Stimulated activated CD8-positive, alpha-beta memory T cell treated with anti-CD3 and anti-CD28 coated beads, Interleukin-15, amount 100 ng/mL, for 1 hour (primary cell): Measurements from ENCODE around the gene DNAJB12.
A peak's percentile ranks its signal among the peaks of the same experiment; 100 is the strongest.
"Not testable (repeated sequence)": the region's sequence is repeated elsewhere in the genome, so short reads cannot be mapped to it uniquely, and the experiment has no call there.

Source experiments
- DNase-seq: peaks from one replicate; pipeline ENCODE4 v3.0.0-alpha.2; 2020; ENCODE audit warnings: low read depth

Gene DNAJB12

GRCh38 chr10:72315611-72316385 lies 38.9 kb downstream of the DNAJB12 start:
- no peak for DNase-seq

- no peak for DNase-seq
Observed at GRCh38 chr10:72315054-72315453, 39.7 kb downstream of the DNAJB12 start.

- no peak for DNase-seq
Observed at GRCh38 chr10:72314263-72314662, 40.5 kb downstream of the DNAJB12 start.

- no peak for DNase-seq
Observed at GRCh38 chr10:72312865-72313391, 41.8 kb downstream of the DNAJB12 start.

- no peak for DNase-seq
Observed at GRCh38 chr10:72311667-72312066, 43.1 kb downstream of the DNAJB12 start.

- DNase-seq = no peak
Observed at GRCh38 chr10:72310636-72311035, 44.1 kb downstream of the DNAJB12 start.

GRCh38 chr10:72310241-72310633 lies 44.5 kb downstream of the DNAJB12 start:
- DNase-seq = no peak

GRCh38 chr10:72309290-72310240 lies 45.2 kb downstream of the DNAJB12 start:
- no peak for DNase-seq

- DNase-seq = no peak
Observed at GRCh38 chr10:72308320-72308987, 46.3 kb downstream of the DNAJB12 start.

GRCh38 chr10:72307711-72308110 lies 47.0 kb downstream of the DNAJB12 start:
- not testable (repeated sequence) for DNase-seq

GRCh38 chr10:72306215-72306760 lies 48.4 kb downstream of the DNAJB12 start:
- DNase-seq = no peak

GRCh38 chr10:72303424-72304128 lies 51.1 kb downstream of the DNAJB12 start:
- no peak for DNase-seq

GRCh38 chr10:72298592-72299519 lies 55.9 kb downstream of the DNAJB12 start:
- DNase-seq = no peak

- peak; percentile 68 for DNase-seq
Observed at GRCh38 chr10:72297805-72298591, 56.7 kb downstream of the DNAJB12 start.

GRCh38 chr10:72297281-72297804 lies 57.4 kb downstream of the DNAJB12 start:
- peak; percentile 86 for DNase-seq

- DNase-seq = not testable (repeated sequence)
Observed at GRCh38 chr10:72296829-72297280, 57.9 kb downstream of the DNAJB12 start.

- no peak for DNase-seq
Observed at GRCh38 chr10:72295330-72295910, 59.3 kb downstream of the DNAJB12 start.

GRCh38 chr10:72292223-72292691 lies 62.5 kb downstream of the DNAJB12 start:
- no peak for DNase-seq
